ENCODE data around the gene TAS2R31.
"Not testable (repeated sequence)": the region's sequence is repeated elsewhere in the genome, so short reads cannot be mapped to it uniquely, and the experiment has no call there.

TAS2R31 gene, protein sequence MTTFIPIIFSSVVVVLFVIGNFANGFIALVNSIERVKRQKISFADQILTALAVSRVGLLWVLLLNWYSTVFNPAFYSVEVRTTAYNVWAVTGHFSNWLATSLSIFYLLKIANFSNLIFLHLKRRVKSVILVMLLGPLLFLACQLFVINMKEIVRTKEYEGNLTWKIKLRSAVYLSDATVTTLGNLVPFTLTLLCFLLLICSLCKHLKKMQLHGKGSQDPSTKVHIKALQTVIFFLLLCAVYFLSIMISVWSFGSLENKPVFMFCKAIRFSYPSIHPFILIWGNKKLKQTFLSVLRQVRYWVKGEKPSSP

DNA sequence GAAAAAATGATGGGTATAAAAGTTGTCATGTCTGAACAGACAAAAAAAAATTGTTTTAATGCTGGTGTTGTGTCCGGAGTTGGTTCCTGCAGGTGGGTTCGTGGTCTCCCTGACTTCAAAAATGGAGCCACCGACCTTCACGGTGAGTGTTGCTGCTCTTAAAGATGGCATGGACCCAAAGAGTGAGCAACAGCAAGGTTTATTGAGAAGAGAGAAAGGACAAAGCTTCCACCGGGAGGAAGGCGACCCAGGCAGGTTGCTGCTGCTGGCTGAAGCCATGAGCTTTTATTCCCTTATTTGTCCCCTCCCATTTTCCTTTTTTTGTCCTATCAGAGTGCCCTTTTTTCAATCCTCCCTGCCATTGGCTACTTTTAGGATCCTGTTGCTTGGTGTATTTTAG is at the start of gene TAS2R31:
Gene TAS2R31 (minus strand): TSS at position 101 of the 400 bp plus-strand sequence. CDS start 72 bp downstream, at position 29.
- Histone ChIP-seq H3K9ac (ENCODE audit: insufficient read length, low read depth) (no peak within 1 kb of the TSS), H3K4me3 (ENCODE audit: insufficient read length, low read depth) (no peak within 1 kb of the TSS), H3K27me3 (ENCODE audit: insufficient read depth, insufficient read length) (no peaks in the 10 kb centered on the region), H3K36me3 (ENCODE audit: insufficient read depth, insufficient read length, low read length) (peaks cover 13% of the 10 kb centered on the region), H3K4me1 (ENCODE audit: insufficient read depth, insufficient read length) (no peaks in the 10 kb centered on the region), H3K9me3 (ENCODE audit: insufficient read depth, low read length) (peaks cover 5% of the 10 kb centered on the region; the same call in 1 of the 2 replicates)
- no peak for DNase-seq (ENCODE audit: low read depth, low spot score)
- no peak for TF ChIP-seq YY1 (IDR thresholded peaks at IDR 0.05; ENCODE audit: insufficient read depth, insufficient read length)
- TF ChIP-seq ZNF274 (IDR thresholded peaks at IDR 0.05; ENCODE audit: low read depth, low read length): no peak
- no peak for TF ChIP-seq SUZ12 (IDR thresholded peaks at IDR 0.05; ENCODE audit: extremely low read depth, insufficient read depth, insufficient read length)

DNA sequence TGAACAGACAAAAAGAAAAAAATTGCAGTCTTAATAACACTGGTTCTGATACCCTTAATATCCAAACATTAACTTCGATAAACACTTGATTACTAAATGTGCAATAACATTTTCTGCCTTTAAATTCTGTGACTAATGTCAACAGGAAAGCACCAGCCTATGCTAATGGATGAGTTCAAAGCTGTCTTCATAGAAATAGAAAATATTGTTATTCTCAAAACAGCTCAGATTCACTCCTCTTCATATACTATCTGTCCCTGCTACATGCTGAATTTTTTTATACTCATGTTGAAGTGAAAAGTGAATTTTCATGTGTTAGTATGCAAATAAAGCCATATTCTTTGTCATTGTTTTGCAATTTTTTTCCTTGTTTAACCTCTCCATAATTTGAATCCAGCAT is 47.0 kb upstream of the TAS2R31 start:
- H3K4me3 ChIP-seq (ENCODE audit: insufficient read length, low read depth): no peak overlapping the region
- no peaks in the 10 kb centered on the region for H3K36me3 ChIP-seq (ENCODE audit: insufficient read depth, insufficient read length, low read length)
- no peaks in the 10 kb centered on the region for H3K27me3 ChIP-seq (ENCODE audit: insufficient read depth, insufficient read length)
- no peak for DNase-seq (ENCODE audit: low read depth, low spot score)
- H3K4me1 ChIP-seq (ENCODE audit: insufficient read depth, insufficient read length): no peaks in the 10 kb centered on the region
- TF ChIP-seq YY1 (IDR thresholded peaks at IDR 0.05; ENCODE audit: insufficient read depth, insufficient read length): no peak
- no peak for TF ChIP-seq SUZ12 (IDR thresholded peaks at IDR 0.05; ENCODE audit: extremely low read depth, insufficient read depth, insufficient read length)
- no peak for TF ChIP-seq ZNF274 (IDR thresholded peaks at IDR 0.05; ENCODE audit: low read depth, low read length)
- no peaks in the 10 kb centered on the region for H3K9me3 ChIP-seq (ENCODE audit: insufficient read depth, low read length)
- no peak overlapping the region for H3K9ac ChIP-seq (ENCODE audit: insufficient read length, low read depth)

DNA sequence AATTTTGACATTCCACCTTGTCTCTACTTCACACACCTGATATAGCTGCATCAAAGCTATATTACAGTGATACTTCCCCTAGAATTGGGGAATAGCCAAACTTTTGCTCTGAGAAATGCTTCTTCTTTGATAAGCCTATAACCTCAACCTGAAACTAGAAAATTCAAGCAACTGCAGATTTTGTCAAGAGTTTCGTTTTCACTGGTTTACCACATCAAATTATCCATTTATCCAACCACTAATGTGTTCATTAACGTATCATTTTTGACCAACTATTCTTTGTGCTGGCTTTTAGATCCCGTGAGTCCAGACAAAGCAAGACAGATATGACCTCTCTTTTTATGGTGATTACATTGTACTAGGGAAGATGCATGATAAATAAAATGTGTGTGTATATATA is 44.4 kb upstream of the TAS2R31 start:
- H3K9ac ChIP-seq (ENCODE audit: insufficient read length, low read depth): no peak overlapping the region
- H3K9me3 ChIP-seq (ENCODE audit: insufficient read depth, low read length): no peaks in the 10 kb centered on the region
- no peak for TF ChIP-seq SUZ12 (IDR thresholded peaks at IDR 0.05; ENCODE audit: extremely low read depth, insufficient read depth, insufficient read length)
- TF ChIP-seq YY1 (IDR thresholded peaks at IDR 0.05; ENCODE audit: insufficient read depth, insufficient read length): no peak
- TF ChIP-seq ZNF274 (IDR thresholded peaks at IDR 0.05; ENCODE audit: low read depth, low read length): no peak
- no peak overlapping the region for H3K4me3 ChIP-seq (ENCODE audit: insufficient read length, low read depth)
- H3K4me1 ChIP-seq (ENCODE audit: insufficient read depth, insufficient read length): no peaks in the 10 kb centered on the region
- H3K27me3 ChIP-seq (ENCODE audit: insufficient read depth, insufficient read length): no peaks in the 10 kb centered on the region
- no peak for DNase-seq (ENCODE audit: low read depth, low spot score)
- no peaks in the 10 kb centered on the region for H3K36me3 ChIP-seq (ENCODE audit: insufficient read depth, insufficient read length, low read length)

DNA sequence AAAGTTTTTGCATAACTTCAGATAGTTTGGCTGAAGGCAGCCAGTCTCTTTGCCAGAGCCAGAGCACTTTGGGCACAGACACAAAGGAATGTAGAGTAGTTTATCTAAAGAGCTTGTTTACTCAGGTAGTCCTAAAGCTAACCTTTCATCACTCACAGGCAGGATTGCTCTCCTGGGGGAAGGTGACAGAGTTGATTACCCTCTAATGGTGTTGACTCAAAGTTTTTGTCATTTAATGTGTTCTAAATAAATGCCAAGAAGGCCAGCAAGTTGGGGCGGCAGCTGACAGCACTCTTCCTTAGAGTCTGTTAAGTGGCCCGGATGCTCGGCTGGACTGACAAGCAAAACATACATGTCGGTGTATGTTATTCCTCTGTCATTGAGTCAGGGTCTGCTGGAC is 40.2 kb upstream of the TAS2R31 start:
- H3K9ac ChIP-seq (ENCODE audit: insufficient read length, low read depth): no peak overlapping the region
- peaks cover 2% of the 10 kb centered on the region for H3K36me3 ChIP-seq (ENCODE audit: insufficient read depth, insufficient read length, low read length)
- no peaks in the 10 kb centered on the region for H3K4me1 ChIP-seq (ENCODE audit: insufficient read depth, insufficient read length)
- H3K27me3 ChIP-seq (ENCODE audit: insufficient read depth, insufficient read length): no peaks in the 10 kb centered on the region
- TF ChIP-seq YY1 (IDR thresholded peaks at IDR 0.05; ENCODE audit: insufficient read depth, insufficient read length) (no peak), ZNF274 (IDR thresholded peaks at IDR 0.05; ENCODE audit: low read depth, low read length) (no peak), SUZ12 (IDR thresholded peaks at IDR 0.05; ENCODE audit: extremely low read depth, insufficient read depth, insufficient read length) (no peak)
- no peaks in the 10 kb centered on the region for H3K9me3 ChIP-seq (ENCODE audit: insufficient read depth, low read length)
- no peak for DNase-seq (ENCODE audit: low read depth, low spot score)
- no peak overlapping the region for H3K4me3 ChIP-seq (ENCODE audit: insufficient read length, low read depth)

DNA sequence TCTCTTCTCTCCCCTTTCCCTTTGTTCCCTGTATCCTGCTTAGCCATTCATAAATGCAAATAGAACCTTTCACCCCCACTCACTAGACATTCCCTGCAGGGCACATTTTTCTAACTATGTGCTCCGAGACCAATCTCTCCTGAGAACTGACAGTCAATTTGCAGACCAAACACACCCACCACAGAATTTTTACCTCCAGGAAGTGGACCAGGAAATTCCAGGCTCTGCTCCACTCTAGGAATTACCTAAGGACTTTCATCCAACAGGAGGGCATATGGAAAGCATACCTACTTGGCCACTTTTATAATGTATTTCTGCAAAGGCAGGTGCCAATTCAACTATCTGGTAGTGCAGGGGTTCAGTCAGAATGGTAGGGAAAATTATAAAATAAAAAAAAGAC is 39.8 kb upstream of the TAS2R31 start:
- H3K9me3 ChIP-seq (ENCODE audit: insufficient read depth, low read length): no peaks in the 10 kb centered on the region
- H3K4me3 ChIP-seq (ENCODE audit: insufficient read length, low read depth): no peak overlapping the region
- no peak for DNase-seq (ENCODE audit: low read depth, low spot score)
- TF ChIP-seq SUZ12 (IDR thresholded peaks at IDR 0.05; ENCODE audit: extremely low read depth, insufficient read depth, insufficient read length): no peak
- TF ChIP-seq YY1 (IDR thresholded peaks at IDR 0.05; ENCODE audit: insufficient read depth, insufficient read length): no peak
- TF ChIP-seq ZNF274 (IDR thresholded peaks at IDR 0.05; ENCODE audit: low read depth, low read length): no peak
- H3K36me3 ChIP-seq (ENCODE audit: insufficient read depth, insufficient read length, low read length): peaks cover 2% of the 10 kb centered on the region
- H3K27me3 ChIP-seq (ENCODE audit: insufficient read depth, insufficient read length): no peaks in the 10 kb centered on the region
- H3K9ac ChIP-seq (ENCODE audit: insufficient read length, low read depth): no peak overlapping the region
- H3K4me1 ChIP-seq (ENCODE audit: insufficient read depth, insufficient read length): no peaks in the 10 kb centered on the region

DNA sequence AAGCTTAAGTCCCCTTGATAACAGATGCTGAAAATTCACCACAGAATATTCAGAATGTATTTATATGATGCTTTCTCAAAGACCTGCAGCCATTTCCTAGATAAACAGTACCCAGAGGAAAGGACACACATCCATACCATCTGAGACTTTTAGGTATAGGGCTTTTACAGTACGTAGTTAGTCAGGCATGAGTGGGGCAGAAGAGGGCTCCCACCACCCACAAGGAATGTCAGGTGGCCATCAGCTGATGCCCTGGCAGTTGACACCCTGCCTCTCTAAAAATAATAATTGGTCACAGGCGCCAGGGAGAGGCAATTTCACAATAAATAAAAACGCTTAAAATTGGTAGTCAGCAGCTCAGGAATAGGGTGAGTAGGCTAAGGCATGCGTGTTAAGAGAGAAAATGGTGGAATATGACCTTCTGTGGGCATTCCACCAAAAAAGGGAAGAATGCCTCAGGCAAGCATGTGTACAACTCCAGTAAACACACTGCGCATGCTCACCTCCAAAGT is 38.7 kb upstream of the TAS2R31 start:
- Histone ChIP-seq H3K9me3 (ENCODE audit: insufficient read depth, low read length) (no peaks in the 10 kb centered on the region), H3K4me1 (ENCODE audit: insufficient read depth, insufficient read length) (no peaks in the 10 kb centered on the region)
- TF ChIP-seq SUZ12 (IDR thresholded peaks at IDR 0.05; ENCODE audit: extremely low read depth, insufficient read depth, insufficient read length): no peak
- no peak for TF ChIP-seq YY1 (IDR thresholded peaks at IDR 0.05; ENCODE audit: insufficient read depth, insufficient read length)
- TF ChIP-seq ZNF274 (IDR thresholded peaks at IDR 0.05; ENCODE audit: low read depth, low read length): no peak

DNA sequence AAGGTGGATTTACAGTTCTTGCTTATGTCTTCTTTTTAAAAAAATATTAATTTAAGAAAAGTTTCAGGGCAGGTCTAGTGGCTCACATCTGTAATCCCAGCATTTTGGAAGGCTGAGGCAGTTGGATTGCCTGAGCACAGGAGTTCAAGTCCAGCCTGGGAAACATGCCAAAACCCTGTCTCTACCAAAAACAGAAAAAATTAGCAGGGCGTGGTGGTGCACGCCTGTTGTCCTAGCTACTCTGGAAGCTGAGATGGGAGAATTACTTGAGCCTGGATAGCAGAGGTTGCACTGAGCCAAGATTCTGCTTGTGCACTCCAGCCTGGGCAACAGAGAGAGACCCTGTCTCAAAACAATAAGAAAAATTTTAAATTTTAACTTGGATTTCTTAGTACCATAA is 36.3 kb upstream of the TAS2R31 start:
- DNase-seq (ENCODE audit: low read depth, low spot score): no peak
- TF ChIP-seq ZNF274 (IDR thresholded peaks at IDR 0.05; ENCODE audit: low read depth, low read length): no peak
- TF ChIP-seq SUZ12 (IDR thresholded peaks at IDR 0.05; ENCODE audit: extremely low read depth, insufficient read depth, insufficient read length): no peak
- TF ChIP-seq YY1 (IDR thresholded peaks at IDR 0.05; ENCODE audit: insufficient read depth, insufficient read length): no peak
- H3K36me3 ChIP-seq (ENCODE audit: insufficient read depth, insufficient read length, low read length): peaks cover 2% of the 10 kb centered on the region

More for the DNA sequence above, 38.7 kb upstream of the TAS2R31 start:
- no peak for DNase-seq (ENCODE audit: low read depth, low spot score)
- Histone ChIP-seq H3K36me3 (ENCODE audit: insufficient read depth, insufficient read length, low read length) (peaks cover 2% of the 10 kb centered on the region), H3K9ac (ENCODE audit: insufficient read length, low read depth) (no peak overlapping the region), H3K4me3 (ENCODE audit: insufficient read length, low read depth) (no peak overlapping the region), H3K27me3 (ENCODE audit: insufficient read depth, insufficient read length) (no peaks in the 10 kb centered on the region)

DNA sequence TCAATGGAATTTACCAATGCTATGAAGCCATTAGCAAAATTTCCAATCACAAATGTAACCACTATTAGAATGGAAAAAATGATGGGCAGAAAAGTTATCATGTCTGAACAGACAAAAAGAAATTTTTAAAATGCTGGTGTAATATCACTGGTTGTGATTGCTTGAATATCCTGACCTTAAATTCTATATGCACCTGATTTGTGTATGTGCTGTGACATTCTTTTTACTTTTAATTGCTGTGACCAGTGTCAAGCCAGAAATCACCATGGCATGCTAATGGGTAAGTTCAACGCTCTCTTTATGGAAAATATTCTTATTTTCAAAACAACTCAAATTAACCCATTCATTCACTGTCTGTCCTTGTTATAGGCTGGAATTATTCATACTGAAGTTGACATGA is 31.0 kb upstream of the TAS2R31 start, which contains the start of gene TAS2R46:
Gene TAS2R46 (minus strand): TSS at position 101 of the 400 bp plus-strand sequence. CDS start 0 bp downstream, at position 101.
- H3K9me3 ChIP-seq (ENCODE audit: insufficient read depth, low read length); DNase-seq (ENCODE audit: low read depth, low spot score); H3K4me1 ChIP-seq (ENCODE audit: insufficient read depth, insufficient read length); H3K9ac ChIP-seq (ENCODE audit: insufficient read length, low read depth); H3K4me3 ChIP-seq (ENCODE audit: insufficient read length, low read depth); H3K27me3 ChIP-seq (ENCODE audit: insufficient read depth, insufficient read length); H3K36me3 ChIP-seq (ENCODE audit: insufficient read depth, insufficient read length, low read length): not testable (repeated sequence)

More for the DNA sequence above, 36.3 kb upstream of the TAS2R31 start:
- Histone ChIP-seq H3K4me3 (ENCODE audit: insufficient read length, low read depth) (no peak overlapping the region), H3K4me1 (ENCODE audit: insufficient read depth, insufficient read length) (no peaks in the 10 kb centered on the region), H3K27me3 (ENCODE audit: insufficient read depth, insufficient read length) (no peaks in the 10 kb centered on the region), H3K9me3 (ENCODE audit: insufficient read depth, low read length) (no peaks in the 10 kb centered on the region), H3K9ac (ENCODE audit: insufficient read length, low read depth) (no peak overlapping the region)
